ENCODE results near the gene KCNQ1. TPM values are rescaled to one million over a fixed set of nuclear protein-coding genes. Genes with fewer than 3 reads are reported as not detected.

The KCNQ1 gene
- total RNA-seq, 4 donors from 2014 or later, result 0.81 to 2.2 (median 1.6) TPM

DNA sequence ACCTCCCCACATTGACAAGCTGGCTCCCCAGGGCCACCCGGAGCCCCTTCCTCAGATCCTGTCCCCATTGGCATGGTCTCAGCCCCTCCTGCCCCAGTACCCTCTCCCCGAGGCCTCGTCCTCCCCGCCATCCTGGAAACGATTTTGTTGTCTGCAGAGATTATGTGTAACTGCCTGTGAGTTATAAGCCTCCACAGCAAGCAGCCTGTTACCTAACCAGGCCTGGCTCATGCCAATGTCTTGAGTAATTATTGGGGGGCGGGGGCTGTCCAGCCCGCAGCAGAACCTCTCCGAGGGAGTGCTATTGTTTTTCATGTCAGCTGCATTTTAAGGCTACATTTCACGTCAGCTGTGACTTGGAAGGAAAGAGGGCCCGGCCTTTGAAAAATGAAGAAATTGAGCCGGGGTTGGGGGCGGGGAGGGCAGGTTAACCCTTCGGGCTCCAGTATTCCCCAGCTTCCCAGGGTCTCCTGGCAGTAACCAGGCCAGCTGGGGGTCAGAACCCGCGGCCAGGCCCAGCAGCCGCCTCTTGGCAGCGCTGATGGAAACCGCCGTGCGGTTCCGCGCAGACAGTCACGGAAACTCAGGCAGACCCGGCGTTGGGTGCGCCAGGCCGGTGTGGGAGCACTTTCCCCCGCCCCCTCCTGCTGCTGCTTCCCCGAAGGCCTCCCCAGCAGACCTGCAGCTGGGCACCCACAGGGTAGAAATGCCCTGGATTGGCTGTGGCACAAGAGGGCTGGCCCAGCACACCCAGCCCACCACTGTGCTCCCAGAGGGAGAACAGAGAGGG is 381.3 kb downstream of the KCNQ1 start:
- intact Hi-C loops (cut with DNase I; ENCODE audit: low total_unique reads), result no loop called here
- no peak overlapping the region for H3K4me3 ChIP-seq (ENCODE audit: low read depth, poor library complexity, severe bottlenecking)
- WGBS, 2 donors, result 31 to 40% methylated on average over 18 to 28 of the region's 29 CpGs
- DNase-seq (ENCODE audit: low spot score in 2 of 2), result peak; percentile 85 to 94
- TF ChIP-seq, protein P1, sequence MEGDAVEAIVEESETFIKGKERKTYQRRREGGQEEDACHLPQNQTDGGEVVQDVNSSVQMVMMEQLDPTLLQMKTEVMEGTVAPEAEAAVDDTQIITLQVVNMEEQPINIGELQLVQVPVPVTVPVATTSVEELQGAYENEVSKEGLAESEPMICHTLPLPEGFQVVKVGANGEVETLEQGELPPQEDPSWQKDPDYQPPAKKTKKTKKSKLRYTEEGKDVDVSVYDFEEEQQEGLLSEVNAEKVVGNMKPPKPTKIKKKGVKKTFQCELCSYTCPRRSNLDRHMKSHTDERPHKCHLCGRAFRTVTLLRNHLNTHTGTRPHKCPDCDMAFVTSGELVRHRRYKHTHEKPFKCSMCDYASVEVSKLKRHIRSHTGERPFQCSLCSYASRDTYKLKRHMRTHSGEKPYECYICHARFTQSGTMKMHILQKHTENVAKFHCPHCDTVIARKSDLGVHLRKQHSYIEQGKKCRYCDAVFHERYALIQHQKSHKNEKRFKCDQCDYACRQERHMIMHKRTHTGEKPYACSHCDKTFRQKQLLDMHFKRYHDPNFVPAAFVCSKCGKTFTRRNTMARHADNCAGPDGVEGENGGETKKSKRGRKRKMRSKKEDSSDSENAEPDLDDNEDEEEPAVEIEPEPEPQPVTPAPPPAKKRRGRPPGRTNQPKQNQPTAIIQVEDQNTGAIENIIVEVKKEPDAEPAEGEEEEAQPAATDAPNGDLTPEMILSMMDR (IDR thresholded peaks at IDR 0.05), result no peak
- TF ChIP-seq POLR2A (IDR thresholded peaks at IDR 0.05), result no peak

DNA sequence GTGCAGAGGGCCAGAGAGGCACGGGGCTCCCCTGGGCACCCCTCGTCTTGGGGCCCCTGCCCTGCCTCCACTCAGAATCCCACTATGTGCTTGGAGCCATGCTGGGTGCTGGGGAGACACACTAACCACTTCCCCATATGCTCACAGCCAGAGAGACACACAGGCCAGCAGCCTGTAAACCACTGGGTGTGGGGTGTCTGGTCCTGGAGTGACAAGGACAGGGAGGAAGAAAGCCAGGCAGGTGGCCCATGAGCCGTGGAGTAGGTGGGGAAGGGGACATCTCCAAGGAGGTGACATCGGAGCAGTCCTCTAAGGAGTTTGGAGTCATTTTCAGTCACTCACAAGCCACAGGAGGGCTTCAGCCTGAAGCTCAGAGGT is 381.9 kb downstream of the KCNQ1 start:
- H3K4me3 ChIP-seq (ENCODE audit: low read depth, poor library complexity, severe bottlenecking), result no peak overlapping the region
- WGBS, 2 donors, result 43 to 49% methylated on average over 4 of the region's 4 CpGs
- intact Hi-C loops (cut with DNase I; ENCODE audit: low total_unique reads), result no loop called here
- TF ChIP-seq, protein P1 (IDR thresholded peaks at IDR 0.05), result no peak
- no peak for DNase-seq (ENCODE audit: low spot score in 2 of 2)

- WGBS, 2 donors, result 94 to 96% methylated on average over 12 of the region's 12 CpGs
- intact Hi-C loops (cut with DNase I; ENCODE audit: low total_unique reads), result no loop called here
- DNase-seq (ENCODE audit: low spot score in 2 of 2), result no peak
- H3K4me3 ChIP-seq (ENCODE audit: low read depth, poor library complexity, severe bottlenecking), result no peak overlapping the region
- no peak for TF ChIP-seq POLR2A (IDR thresholded peaks at IDR 0.05)
- TF ChIP-seq, protein P1 (IDR thresholded peaks at IDR 0.05), result no peak
Measured at GRCh38 chr11:2827256-2827655, 382.4 kb downstream of the KCNQ1 start.

- no peak for DNase-seq (ENCODE audit: low spot score in 2 of 2)
- no peak overlapping the region for H3K4me3 ChIP-seq (ENCODE audit: low read depth, poor library complexity, severe bottlenecking)
- WGBS, 2 donors, result 84 to 87% methylated on average over 10 of the region's 10 CpGs
- intact Hi-C loops (cut with DNase I; ENCODE audit: low total_unique reads), result no loop called here
- TF ChIP-seq POLR2A (IDR thresholded peaks at IDR 0.05), result no peak
- TF ChIP-seq, protein P1 (IDR thresholded peaks at IDR 0.05), result no peak
Measured at GRCh38 chr11:2827792-2828191, 383.0 kb downstream of the KCNQ1 start.

DNA sequence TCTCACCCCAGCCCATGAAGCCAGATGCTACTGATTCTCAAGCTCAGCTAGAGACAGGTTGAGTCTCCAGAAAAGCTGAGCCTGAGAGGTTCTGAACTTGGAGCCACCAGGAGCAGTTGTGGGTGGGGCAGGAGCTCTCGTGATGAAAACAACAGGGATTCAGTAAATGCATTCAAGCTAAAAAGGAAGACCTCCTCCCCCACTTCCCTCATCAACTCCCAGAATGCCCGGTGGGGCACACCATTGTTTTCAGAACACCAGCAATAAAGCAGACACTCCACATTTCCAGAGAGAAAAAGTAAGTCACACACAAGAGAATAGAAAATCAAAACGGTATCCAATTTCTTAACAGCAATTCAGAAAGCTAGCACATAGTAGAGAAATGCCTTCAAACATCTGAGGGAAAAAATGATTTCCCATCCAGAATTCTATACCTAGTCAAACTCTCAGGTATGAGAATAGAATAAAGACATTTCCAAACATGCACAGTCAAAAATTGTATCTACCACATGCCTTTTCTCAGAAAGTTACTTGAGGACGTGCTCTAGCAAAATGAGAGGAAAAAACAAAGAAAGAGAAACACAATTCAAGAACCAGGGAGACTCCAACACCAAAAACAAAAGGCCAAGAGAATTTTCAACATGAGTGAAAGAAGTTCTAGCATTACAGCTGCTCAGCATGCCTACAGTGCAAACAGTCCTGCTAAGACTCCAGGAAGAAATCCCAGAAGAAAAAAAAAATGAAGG is 383.9 kb downstream of the KCNQ1 start:
- WGBS, 2 donors, result 71 to 78% methylated on average over 4 of the region's 4 CpGs
- intact Hi-C loops (cut with DNase I; ENCODE audit: low total_unique reads), result no loop called here
- TF ChIP-seq POLR2A (IDR thresholded peaks at IDR 0.05), result no peak
- TF ChIP-seq, protein P1 (IDR thresholded peaks at IDR 0.05), result no peak
- DNase-seq (ENCODE audit: low spot score in 2 of 2), result no peak
- no peak overlapping the region for H3K4me3 ChIP-seq (ENCODE audit: low read depth, poor library complexity, severe bottlenecking)

Measured in lower leg skin (tissue), 4 donors.